Osteoblast (primary cell): ENCODE measurements around the gene CWC27. TPM values are rescaled to one million over a fixed set of nuclear protein-coding genes. Genes with fewer than 3 reads are reported as not detected.
"Not testable (repeated sequence)": the region's sequence is repeated elsewhere in the genome, so short reads cannot be mapped to it uniquely, and the experiment has no call there.

ENCODE experiments used
- DNase-seq: peaks from one replicate; pipeline ENCODE4 v3.0.0; 2011; ENCODE audit warnings: low spot score, mixed read lengths; ENCODE audit not compliant: insufficient read length; ENCODE audit errors: missing footprints
- H2AFZ ChIP-seq: 2 replicates; pipeline ENCODE4 v1.6.0; 2011; ENCODE audit warnings: mild to moderate bottlenecking, low read length
- H3K27ac ChIP-seq: 2 replicates; pipeline ENCODE4 v1.5.1; 2011; ENCODE audit warnings: mild to moderate bottlenecking, low read depth, low read length, moderate library complexity
- H3K27me3 ChIP-seq: 2 replicates; pipeline ENCODE4 v1.6.0; 2012; ENCODE audit warnings: mild to moderate bottlenecking, control low read depth, inconsistent platforms, low read length, moderate library complexity; ENCODE audit not compliant: insufficient read depth
- H3K36me3 ChIP-seq: 2 replicates; pipeline ENCODE4 v1.5.1; 2011; ENCODE audit warnings: mild to moderate bottlenecking, low read length, control low read depth, moderate library complexity; ENCODE audit not compliant: insufficient read depth
- H3K4me1 ChIP-seq: 2 replicates; pipeline ENCODE4 v1.5.1; 2011; ENCODE audit warnings: mild to moderate bottlenecking, low read length, control low read depth, moderate library complexity; ENCODE audit not compliant: insufficient read depth
- H3K4me2 ChIP-seq: 2 replicates; pipeline ENCODE4 v1.6.0; 2011; ENCODE audit warnings: mild to moderate bottlenecking, low read length; ENCODE audit not compliant: insufficient read depth
- H3K4me3 ChIP-seq: fragments of 200-600 bp; sonication (generic); 3 replicates; pipeline ENCODE4 v1.5.1; 2012; ENCODE audit warnings: mild to moderate bottlenecking, low read length, inconsistent platforms; ENCODE audit not compliant: insufficient read depth
- H3K79me2 ChIP-seq: 2 replicates; pipeline ENCODE4 v1.6.0; 2012; ENCODE audit warnings: mild to moderate bottlenecking, low read length, control low read depth, inconsistent platforms; ENCODE audit not compliant: insufficient read depth
- H3K9me3 ChIP-seq: 2 replicates; pipeline ENCODE4 v1.5.1; 2011; ENCODE audit warnings: low read depth, low read length, control low read depth
- H4K20me1 ChIP-seq: 2 replicates; pipeline ENCODE4 v1.6.0; 2012; ENCODE audit warnings: mild to moderate bottlenecking, low read length, control low read depth; ENCODE audit not compliant: insufficient read depth
- total RNA-seq: library from RNA; depleted of rRNA; stranded (reverse); fragments of >200 nt; gene quantifications from 2 replicates; pipeline ENCODE4 v1.2.3, GENCODE V29; 2012
- TF ChIP-seq, protein P1 (sequence below): IDR thresholded peaks from 2 replicates; pipeline ENCODE4 v1.5.1; 2011; ENCODE audit warnings: mild to moderate bottlenecking, low read depth, low read length, moderate library complexity; ENCODE audit errors: extremely low read depth

CWC27 gene
- total RNA-seq, 1 donor, result 13.4 TPM

DNA sequence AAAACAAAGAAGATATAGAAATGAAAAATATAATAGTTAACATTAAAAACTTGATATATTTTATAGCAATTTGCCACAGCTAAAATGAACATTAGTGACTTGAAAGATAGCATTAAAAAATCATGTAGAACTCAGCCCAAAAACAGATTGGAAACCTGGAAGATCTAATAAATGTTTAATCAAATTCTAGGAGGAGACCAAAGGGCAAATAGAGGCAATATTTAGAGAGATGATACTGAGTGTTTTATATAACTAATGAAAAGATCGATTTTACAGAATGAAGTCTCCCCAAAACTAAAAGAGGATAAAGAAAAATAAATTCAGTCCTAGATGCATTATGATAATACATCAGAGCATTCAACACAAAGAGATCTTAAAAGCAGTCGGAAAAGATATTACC lies 127.0 kb downstream of the CWC27 start:
- Histone ChIP-seq H2AFZ (no peak overlapping the region), H3K27ac (no peak overlapping the region), H3K4me2 (no peak overlapping the region), H4K20me1 (no peaks in the 10 kb centered on the region), H3K4me1 (no peaks in the 10 kb centered on the region), H3K27me3 (no peaks in the 10 kb centered on the region), H3K4me3 (no peak overlapping the region), H3K36me3 (no peaks in the 10 kb centered on the region), H3K9me3 (no peaks in the 10 kb centered on the region), H3K79me2 (no peaks in the 10 kb centered on the region)
- no peak for DNase-seq
- TF ChIP-seq, protein P1, sequence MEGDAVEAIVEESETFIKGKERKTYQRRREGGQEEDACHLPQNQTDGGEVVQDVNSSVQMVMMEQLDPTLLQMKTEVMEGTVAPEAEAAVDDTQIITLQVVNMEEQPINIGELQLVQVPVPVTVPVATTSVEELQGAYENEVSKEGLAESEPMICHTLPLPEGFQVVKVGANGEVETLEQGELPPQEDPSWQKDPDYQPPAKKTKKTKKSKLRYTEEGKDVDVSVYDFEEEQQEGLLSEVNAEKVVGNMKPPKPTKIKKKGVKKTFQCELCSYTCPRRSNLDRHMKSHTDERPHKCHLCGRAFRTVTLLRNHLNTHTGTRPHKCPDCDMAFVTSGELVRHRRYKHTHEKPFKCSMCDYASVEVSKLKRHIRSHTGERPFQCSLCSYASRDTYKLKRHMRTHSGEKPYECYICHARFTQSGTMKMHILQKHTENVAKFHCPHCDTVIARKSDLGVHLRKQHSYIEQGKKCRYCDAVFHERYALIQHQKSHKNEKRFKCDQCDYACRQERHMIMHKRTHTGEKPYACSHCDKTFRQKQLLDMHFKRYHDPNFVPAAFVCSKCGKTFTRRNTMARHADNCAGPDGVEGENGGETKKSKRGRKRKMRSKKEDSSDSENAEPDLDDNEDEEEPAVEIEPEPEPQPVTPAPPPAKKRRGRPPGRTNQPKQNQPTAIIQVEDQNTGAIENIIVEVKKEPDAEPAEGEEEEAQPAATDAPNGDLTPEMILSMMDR, result no peak

DNA sequence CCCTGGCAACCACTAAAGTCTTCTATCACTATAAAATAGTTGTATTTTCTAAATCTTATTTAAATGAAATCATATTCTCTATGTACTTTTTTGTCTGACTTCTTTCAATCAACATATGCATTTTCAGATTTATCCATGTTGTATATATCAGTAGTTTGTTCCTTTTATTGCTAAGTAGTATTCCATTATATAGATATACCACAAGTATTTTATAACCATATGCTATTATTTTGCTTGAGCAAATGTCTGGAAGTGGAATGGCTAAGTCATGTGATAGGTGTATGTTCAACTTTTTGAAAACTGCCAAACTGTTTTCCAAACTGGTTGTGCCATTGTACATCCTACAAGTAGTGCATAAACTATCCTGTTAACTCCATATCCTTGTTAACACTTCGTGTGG lies 131.1 kb downstream of the CWC27 start:
- Histone ChIP-seq H3K4me3 (no peak overlapping the region), H4K20me1 (no peaks in the 10 kb centered on the region), H3K36me3 (no peaks in the 10 kb centered on the region), H3K27me3 (no peaks in the 10 kb centered on the region), H3K27ac (no peak overlapping the region), H2AFZ (no peak overlapping the region), H3K79me2 (no peaks in the 10 kb centered on the region), H3K4me1 (no peaks in the 10 kb centered on the region), H3K9me3 (no peaks in the 10 kb centered on the region), H3K4me2 (no peak overlapping the region)
- TF ChIP-seq, protein P1, result no peak
- DNase-seq, result no peak

DNA sequence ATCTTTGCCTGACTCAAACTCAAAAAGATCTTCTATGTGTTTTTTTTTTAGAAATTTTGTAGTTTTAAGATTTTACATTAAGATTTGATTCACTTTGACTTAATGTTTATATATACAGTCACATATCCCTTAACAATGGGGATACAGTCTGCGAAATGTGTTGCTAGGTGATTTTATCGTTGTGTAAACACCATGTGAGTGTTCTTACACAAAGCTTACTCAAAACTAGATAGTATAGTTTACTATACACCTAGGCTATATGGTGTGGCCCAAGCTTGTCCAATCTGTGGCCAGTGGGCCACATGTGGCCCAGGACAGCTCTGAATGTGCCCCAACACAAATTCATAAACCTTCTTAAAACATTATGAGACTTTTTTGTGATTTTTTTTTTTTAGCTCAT lies 131.9 kb downstream of the CWC27 start:
- no peak for DNase-seq
- H3K36me3 ChIP-seq, result no peaks in the 10 kb centered on the region
- no peaks in the 10 kb centered on the region for H3K9me3 ChIP-seq
- H3K4me2 ChIP-seq, result no peak overlapping the region
- no peaks in the 10 kb centered on the region for H4K20me1 ChIP-seq
- H3K4me3 ChIP-seq, result no peak overlapping the region
- no peak overlapping the region for H2AFZ ChIP-seq
- no peaks in the 10 kb centered on the region for H3K27me3 ChIP-seq
- no peaks in the 10 kb centered on the region for H3K79me2 ChIP-seq
- H3K27ac ChIP-seq, result no peak overlapping the region
- TF ChIP-seq, protein P1, result no peak
- no peaks in the 10 kb centered on the region for H3K4me1 ChIP-seq

GRCh38 chr5:64907399-64907798 lies 138.7 kb downstream of the CWC27 start:
- not testable (repeated sequence) for H3K79me2 ChIP-seq, H3K27ac ChIP-seq, H3K4me2 ChIP-seq, DNase-seq, H3K27me3 ChIP-seq, H3K4me3 ChIP-seq, H3K4me1 ChIP-seq, H2AFZ ChIP-seq, H3K36me3 ChIP-seq, H4K20me1 ChIP-seq, H3K9me3 ChIP-seq
